H1 (cell line): ENCODE results near the gene CNNM2.

Experiments used
- ATF2 ChIP-seq: IDR thresholded peaks from 2 replicates; pipeline ENCODE4 v1.6.1; 2012; ENCODE audit warnings: low read length, inconsistent platforms
- CTCF ChIP-seq, 3 experiments: IDR thresholded peaks; 1 replicate in 2 of 3; 2 replicates in 1 of 3; pipeline versions ENCODE4 v1.5.1 to v1.6.1; 2011; ENCODE audit warnings: low read length in 3 of 3, mild to moderate bottlenecking in 3 of 3, inconsistent platforms in 2 of 3, low read depth in 1 of 3, moderate library complexity in 1 of 3; ENCODE audit not compliant: insufficient read depth in 1 of 3; ENCODE audit errors: control extremely low read depth in 1 of 3
- SP1 ChIP-seq: IDR thresholded peaks from 2 replicates; pipeline ENCODE4 v1.6.1; 2011; ENCODE audit warnings: low read depth, low read length

- TF ChIP-seq CTCF (IDR thresholded peaks at IDR 0.05; ENCODE audit: control extremely low read depth in 1 of 3, insufficient read depth in 1 of 3, low read depth in 1 of 3, low read length in 3 of 3): no peak
- no peak for TF ChIP-seq SP1
- TF ChIP-seq ATF2: no peak
Observed at GRCh38 chr10:102996876-102997275, 78.8 kb downstream of the CNNM2 start.
